Uterus (tissue), 2 donors: Measurements from ENCODE around the gene NDUFA8.

ENCODE experiments used
- POLR2A ChIP-seq, 2 donors: fragments of 450-650 bp; IDR thresholded peaks; one replicate each; pipeline ENCODE4 v1.6.1; 2016; ENCODE audit warnings: antibody characterized with exemption in 2 of 2, mild to moderate bottlenecking in 1 of 2, moderate library complexity in 1 of 2
- TF ChIP-seq, protein P1 (sequence below), 4 experiments: fragments of 200-600 bp in 2 of 4; fragments of 450-650 bp in 2 of 4; sonication (generic) in 2 of 4; IDR thresholded peaks; one replicate each; pipeline ENCODE4 v1.5.1; 2016 to 2019; ENCODE audit warnings: antibody characterized with exemption in 4 of 4, mild to moderate bottlenecking in 2 of 4, moderate library complexity in 1 of 4

- TF ChIP-seq, protein P1, sequence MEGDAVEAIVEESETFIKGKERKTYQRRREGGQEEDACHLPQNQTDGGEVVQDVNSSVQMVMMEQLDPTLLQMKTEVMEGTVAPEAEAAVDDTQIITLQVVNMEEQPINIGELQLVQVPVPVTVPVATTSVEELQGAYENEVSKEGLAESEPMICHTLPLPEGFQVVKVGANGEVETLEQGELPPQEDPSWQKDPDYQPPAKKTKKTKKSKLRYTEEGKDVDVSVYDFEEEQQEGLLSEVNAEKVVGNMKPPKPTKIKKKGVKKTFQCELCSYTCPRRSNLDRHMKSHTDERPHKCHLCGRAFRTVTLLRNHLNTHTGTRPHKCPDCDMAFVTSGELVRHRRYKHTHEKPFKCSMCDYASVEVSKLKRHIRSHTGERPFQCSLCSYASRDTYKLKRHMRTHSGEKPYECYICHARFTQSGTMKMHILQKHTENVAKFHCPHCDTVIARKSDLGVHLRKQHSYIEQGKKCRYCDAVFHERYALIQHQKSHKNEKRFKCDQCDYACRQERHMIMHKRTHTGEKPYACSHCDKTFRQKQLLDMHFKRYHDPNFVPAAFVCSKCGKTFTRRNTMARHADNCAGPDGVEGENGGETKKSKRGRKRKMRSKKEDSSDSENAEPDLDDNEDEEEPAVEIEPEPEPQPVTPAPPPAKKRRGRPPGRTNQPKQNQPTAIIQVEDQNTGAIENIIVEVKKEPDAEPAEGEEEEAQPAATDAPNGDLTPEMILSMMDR (IDR thresholded peaks at IDR 0.05): no peak
- no peak for TF ChIP-seq POLR2A (IDR thresholded peaks at IDR 0.05)
Measured at GRCh38 chr9:122131401-122132001, 28.1 kb downstream of the NDUFA8 start.
